BLaER1 treated with 17β-estradiol and CSF1 and Interleukin-3, amounts not matched to agents 10 nM and 100 nM (cell line): ENCODE data around the gene AGFG1.

Experiments
- H3K27ac ChIP-seq, 11 experiments: shearing (Covaris generic); formaldehyde crosslinking; 2 replicates each; pipeline ENCODE4 v1.8.1; 2022
- H3K27me3 ChIP-seq, 11 experiments: shearing (Covaris generic); formaldehyde crosslinking; 2 replicates each; pipeline ENCODE4 v1.8.1; 2022
- H3K36me3 ChIP-seq, 11 experiments: shearing (Covaris generic); formaldehyde crosslinking; 2 replicates each; pipeline ENCODE4 v1.8.1; 2022
- H3K4me1 ChIP-seq, 10 experiments: shearing (Covaris generic); formaldehyde crosslinking; 2 replicates each; pipeline ENCODE4 v1.8.1; 2022
- H3K4me2 ChIP-seq, 11 experiments: shearing (Covaris generic); formaldehyde crosslinking; 2 replicates each; pipeline ENCODE4 v1.8.1; 2022
- H3K4me3 ChIP-seq, 10 experiments: shearing (Covaris generic); formaldehyde crosslinking; 2 replicates each; pipeline ENCODE4 v1.8.1; 2022
- H3K9ac ChIP-seq, 11 experiments: shearing (Covaris generic); formaldehyde crosslinking; 2 replicates each; pipeline ENCODE4 v1.8.1; 2022
- H3K9me3 ChIP-seq, 11 experiments: shearing (Covaris generic); formaldehyde crosslinking; replicated peaks in 1 of 11; 2 replicates each; pipeline ENCODE4 v1.8.1; 2022
- H4K20me1 ChIP-seq, 11 experiments: shearing (Covaris generic); formaldehyde crosslinking; 2 replicates each; pipeline ENCODE4 v1.8.1; 2022
- Cebpa-rat ChIP-seq, 11 experiments: shearing (Covaris generic); IDR thresholded peaks; 2 replicates each; pipeline ENCODE4 v1.8.1; 2022

The AGFG1 gene

DNA sequence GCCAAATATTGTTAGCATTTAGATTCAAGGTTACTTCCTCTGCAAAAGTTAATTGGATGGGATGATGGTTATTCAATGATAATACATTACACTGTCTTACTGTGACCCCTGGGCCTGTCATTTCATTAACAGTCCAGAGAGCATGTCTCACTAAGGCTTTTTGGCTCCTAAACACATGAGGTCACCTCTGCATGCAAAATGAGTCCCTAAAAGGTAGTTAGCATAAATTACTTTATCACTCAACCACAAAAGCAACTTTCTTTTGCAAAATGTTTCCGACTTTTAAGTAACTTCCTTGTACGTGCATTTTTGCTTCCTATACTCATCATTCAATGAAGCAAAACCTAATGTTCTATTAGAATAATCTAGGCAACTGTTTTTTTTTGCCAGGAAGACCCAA lies 16.8 kb upstream of the AGFG1 start:
- no peak for TF ChIP-seq Cebpa-rat (IDR thresholded peaks at IDR 0.05)
- Histone ChIP-seq H3K9ac (no peak overlapping the region), H3K4me3 (no peak overlapping the region), H4K20me1 (no peaks in the 10 kb centered on the region), H3K9me3 (no peaks in the 10 kb centered on the region), H3K36me3 (no peaks in the 10 kb centered on the region), H3K4me1 (peaks cover 36 to 100% (median 83%) of the 10 kb centered on the region in 10 experiments), H3K27ac (no peak overlapping the region), H3K27me3 (no peaks in the 10 kb centered on the region), H3K4me2 (peak overlapping the region in 9 of 11 experiments; percentile 11 to 87 (median 45); a peak in 15 of 22 replicates)

DNA sequence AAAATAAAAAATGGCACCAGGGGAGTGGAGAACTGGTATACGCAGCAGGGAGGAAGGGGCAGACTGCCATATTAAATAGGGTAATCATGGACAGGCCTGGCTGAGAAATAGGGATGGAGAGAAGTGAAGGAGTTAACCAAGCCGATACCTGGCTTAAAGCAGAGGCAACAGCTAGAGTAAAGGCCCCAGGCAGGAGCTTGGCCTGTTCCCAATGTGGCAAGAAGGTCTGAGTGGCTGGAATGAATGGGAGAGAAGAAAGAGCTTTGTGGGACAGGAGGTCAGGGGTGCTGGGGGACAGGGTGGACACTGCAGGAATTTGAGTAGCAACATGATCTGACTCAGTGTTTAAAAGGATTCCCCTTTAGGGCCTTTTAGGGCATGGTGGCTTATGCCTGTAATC lies 15.9 kb upstream of the AGFG1 start:
- Histone ChIP-seq H3K27ac (peak overlapping the region in 7 of 11 experiments; percentile 1 to 42 (median 28); a peak in 7 of 22 replicates), H3K9me3 (no peaks in the 10 kb centered on the region), H3K4me1 (peaks cover 36 to 100% (median 83%) of the 10 kb centered on the region in 10 experiments), H4K20me1 (no peaks in the 10 kb centered on the region), H3K9ac (no peak overlapping the region), H3K27me3 (no peaks in the 10 kb centered on the region), H3K4me3 (no peak overlapping the region), H3K36me3 (no peaks in the 10 kb centered on the region), H3K4me2 (peak overlapping the region in 9 of 11 experiments; percentile 27 to 87 (median 47); a peak in 14 of 22 replicates)
- no peak for TF ChIP-seq Cebpa-rat (IDR thresholded peaks at IDR 0.05)

DNA sequence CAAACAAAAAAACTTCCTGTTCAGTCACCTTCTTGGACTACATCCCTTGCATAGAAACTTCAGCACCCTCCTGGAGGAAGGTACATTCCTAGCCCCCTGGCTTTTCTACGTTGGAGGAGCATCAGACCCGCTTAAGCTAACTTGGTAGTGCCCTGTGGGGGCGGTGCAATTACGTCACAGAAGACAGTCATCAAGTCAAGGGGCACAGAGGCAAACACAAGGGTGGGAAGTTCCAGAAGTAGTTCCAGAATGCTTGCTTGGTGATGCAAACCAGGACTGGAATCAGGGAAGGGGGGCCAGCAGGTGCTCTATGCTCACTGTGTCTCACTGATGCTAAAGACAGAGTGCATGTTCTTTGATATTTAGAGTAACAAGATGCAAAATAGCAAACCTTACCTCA lies 15.2 kb upstream of the AGFG1 start:
- no peak for TF ChIP-seq Cebpa-rat (IDR thresholded peaks at IDR 0.05)
- Histone ChIP-seq H3K36me3 (no peaks in the 10 kb centered on the region), H3K4me3 (no peak overlapping the region), H4K20me1 (no peaks in the 10 kb centered on the region), H3K27ac (peak overlapping the region in 1 of 11 experiments; percentile 18; a peak in 1 of 22 replicates), H3K9me3 (no peaks in the 10 kb centered on the region), H3K4me1 (peaks cover 29 to 100% (median 81%) of the 10 kb centered on the region in 10 experiments), H3K27me3 (no peaks in the 10 kb centered on the region), H3K4me2 (peak overlapping the region in 9 of 11 experiments; percentile 27 to 87 (median 47); a peak in 15 of 22 replicates), H3K9ac (no peak overlapping the region)

GRCh38 chr2:227460070-227460485 lies 11.9 kb upstream of the AGFG1 start:
- peak overlapping the region in 3 of 11 experiments; percentile 3 to 32 (median 23); a peak in 4 of 22 replicates for H3K27ac ChIP-seq
- H3K27me3 ChIP-seq, result no peaks in the 10 kb centered on the region; a peak in 1 of 22 replicates
- H3K4me1 ChIP-seq, result peaks cover 41 to 100% (median 85%) of the 10 kb centered on the region in 10 experiments
- no peaks in the 10 kb centered on the region for H3K9me3 ChIP-seq
- no peak overlapping the region for H3K4me3 ChIP-seq
- H3K4me2 ChIP-seq, result peak overlapping the region; percentile 53 to 86 (median 75)
- no peak for TF ChIP-seq Cebpa-rat (IDR thresholded peaks at IDR 0.05)
- no peaks in the 10 kb centered on the region for H4K20me1 ChIP-seq
- H3K9ac ChIP-seq, result peak overlapping the region in 1 of 11 experiments; percentile 34; a peak in 1 of 22 replicates
- H3K36me3 ChIP-seq, result no peaks in the 10 kb centered on the region

GRCh38 chr2:227460833-227461232 lies 11.1 kb upstream of the AGFG1 start:
- Histone ChIP-seq H4K20me1 (no peaks in the 10 kb centered on the region), H3K4me2 (peak overlapping the region; percentile 53 to 86 (median 75)), H3K27ac (peak overlapping the region in 2 of 11 experiments; percentile 3 to 32; a peak in 3 of 22 replicates), H3K4me3 (no peak overlapping the region), H3K27me3 (no peaks in the 10 kb centered on the region; a peak in 1 of 22 replicates), H3K9me3 (no peaks in the 10 kb centered on the region), H3K36me3 (no peaks in the 10 kb centered on the region), H3K4me1 (peaks cover 41 to 98% (median 79%) of the 10 kb centered on the region in 10 experiments), H3K9ac (no peak overlapping the region)
- no peak for TF ChIP-seq Cebpa-rat (IDR thresholded peaks at IDR 0.05)

DNA sequence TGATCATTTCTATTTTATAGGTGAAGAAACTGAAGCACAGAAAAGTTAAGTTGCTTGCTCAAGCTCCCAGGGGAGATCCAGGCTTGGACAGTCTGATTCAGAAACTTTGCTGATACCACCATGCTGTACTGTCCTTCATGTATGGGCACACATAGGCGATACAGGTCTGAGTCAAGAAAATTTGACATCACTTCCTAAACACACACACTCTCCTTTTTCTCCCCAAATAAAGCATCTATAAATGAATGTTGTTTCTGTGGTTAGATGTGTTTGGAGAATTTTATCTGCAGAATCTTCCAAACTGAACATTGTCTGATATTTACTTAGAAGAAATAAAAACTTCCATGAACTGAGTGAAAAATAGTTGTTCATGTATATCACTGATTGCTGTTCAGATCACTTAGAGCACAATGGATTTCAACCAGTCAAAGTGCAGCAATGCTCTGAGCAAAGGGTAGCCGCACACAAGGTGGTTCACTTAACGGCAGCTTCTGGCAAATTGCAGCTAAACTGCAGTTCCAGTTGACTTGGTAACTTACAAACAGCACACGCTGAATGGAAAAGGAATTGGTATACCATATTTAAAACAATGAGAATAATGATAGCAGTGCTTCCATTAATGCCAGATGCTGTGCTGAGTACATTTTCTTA lies 10.0 kb upstream of the AGFG1 start:
- Histone ChIP-seq H3K27me3 (no peaks in the 10 kb centered on the region; a peak in 1 of 22 replicates), H3K4me1 (peaks cover 41 to 98% (median 73%) of the 10 kb centered on the region in 10 experiments), H3K9me3 (no peaks in the 10 kb centered on the region), H3K9ac (no peak overlapping the region), H4K20me1 (no peaks in the 10 kb centered on the region), H3K4me2 (peak overlapping the region in 7 of 11 experiments; percentile 2 to 86 (median 45); a peak in 10 of 22 replicates), H3K27ac (no peak overlapping the region), H3K4me3 (no peak overlapping the region), H3K36me3 (no peaks in the 10 kb centered on the region)
- TF ChIP-seq Cebpa-rat (IDR thresholded peaks at IDR 0.05), result no peak

- Histone ChIP-seq H3K4me2 (peak overlapping the region in 9 of 11 experiments; percentile 24 to 86 (median 38); a peak in 12 of 22 replicates), H3K4me1 (peaks cover 41 to 98% (median 68%) of the 10 kb centered on the region in 10 experiments), H3K4me3 (no peak overlapping the region), H3K36me3 (no peaks in the 10 kb centered on the region), H4K20me1 (no peaks in the 10 kb centered on the region), H3K27me3 (no peaks in the 10 kb centered on the region; a peak in 1 of 22 replicates), H3K9me3 (no peaks in the 10 kb centered on the region), H3K9ac (no peak overlapping the region), H3K27ac (no peak overlapping the region)
- TF ChIP-seq Cebpa-rat (IDR thresholded peaks at IDR 0.05), result no peak
Observed at GRCh38 chr2:227462462-227462951, 9.4 kb upstream of the AGFG1 start.

GRCh38 chr2:227462972-227463931 lies 8.7 kb upstream of the AGFG1 start:
- peak overlapping the region in 1 of 11 experiments; percentile 31; a peak in 1 of 22 replicates for H3K27ac ChIP-seq

More at GRCh38 chr2:227462972-227463931, 8.7 kb upstream of the AGFG1 start:
- 0 out of 22 replicates have a peak, but pooled peaks of 1 of the 11 experiments have one; percentile 17 for TF ChIP-seq Cebpa-rat (IDR thresholded peaks at IDR 0.05)
- Histone ChIP-seq H3K9me3 (no peaks in the 10 kb centered on the region), H3K27me3 (no peaks in the 10 kb centered on the region; a peak in 1 of 22 replicates), H3K4me1 (peaks cover 41 to 98% (median 67%) of the 10 kb centered on the region in 10 experiments), H3K4me2 (peak overlapping the region; percentile 23 to 86 (median 38); a peak in 15 of 22 replicates), H3K36me3 (no peaks in the 10 kb centered on the region), H4K20me1 (no peaks in the 10 kb centered on the region), H3K4me3 (no peak overlapping the region), H3K9ac (no peak overlapping the region)
